Activated B cell treated with CpG ODN at 0.5 μM for 24 hours (primary cell): ENCODE results near the gene FLCN. TPM values are rescaled to one million over a fixed set of nuclear protein-coding genes. Genes with fewer than 3 reads are reported as not detected.
A peak's percentile ranks its signal among the peaks of the same experiment; 100 is the strongest.

ENCODE experiments used
- ATAC-seq: fragments of 200-7000 bp; cut with Tn5 transposase; one replicate; pipeline ENCODE4 v1.10.0; 2021; ENCODE audit warnings: low read depth, mild to moderate bottlenecking, moderate library complexity
- CTCF ChIA-PET: fragments of 350-600 bp; sonication (Branson Sonifier 250); formaldehyde crosslinking; loops from one replicate; lab custom pipeline; 2021; ENCODE audit warnings: antibody characterized with exemption; lab: Charles Lee
- POLR2A ChIA-PET: fragments of 350-600 bp; sonication (Branson Sonifier 250); formaldehyde crosslinking; loops from one replicate; lab custom pipeline; 2021; ENCODE audit warnings: antibody characterized with exemption; lab: Charles Lee
- DNase-seq: peaks from one replicate; pipeline ENCODE4 v3.0.0; 2022
- H3K27ac Mint-ChIP-seq: one replicate; pipeline ENCODE4 v1.8.0; 2020; ENCODE audit warnings: mixed read lengths
- H3K27me3 Mint-ChIP-seq: one replicate; pipeline ENCODE4 v1.8.0; 2021; ENCODE audit warnings: mixed read lengths
- H3K36me3 Mint-ChIP-seq: one replicate; pipeline ENCODE4 v1.8.0; 2021; ENCODE audit warnings: low read depth, mixed read lengths
- H3K4me1 Mint-ChIP-seq: one replicate; pipeline ENCODE4 v1.8.0; 2021; ENCODE audit warnings: mixed read lengths
- H3K4me3 Mint-ChIP-seq: one replicate; pipeline ENCODE4 v1.8.0; 2020; ENCODE audit warnings: mild to moderate bottlenecking, mixed read lengths
- H3K9me3 Mint-ChIP-seq: one replicate; pipeline ENCODE4 v1.8.0; 2020; ENCODE audit warnings: mixed read lengths
- CTCF ChIP-seq: fragments of 200-600 bp; IDR thresholded peaks from one replicate; pipeline ENCODE4 v1.8.0; 2022; ENCODE audit warnings: antibody characterized with exemption, mild to moderate bottlenecking
- intact Hi-C: fragments of 100-400 bp; cut with micrococcal nuclease; formaldehyde crosslinking; loops from one replicate; pipeline ENCODE4 v1.15.1; 2024
- total RNA-seq: library from RNA; stranded (reverse); gene quantifications from 2 replicates; pipeline ENCODE4 v1.2.3, GENCODE V29; 2022

FLCN gene
- total RNA-seq, 1 donor from 2014 or later = 62.3 TPM

GRCh38 chr17:17243163-17243562, 6.2 kb upstream of the FLCN start:
- no peak overlapping the region for H3K27ac Mint-ChIP-seq

GRCh38 chr17:17242246-17242645, 5.3 kb upstream of the FLCN start:
- intact Hi-C loops = no loop called here
- no peaks in the 10 kb centered on the region for H3K4me1 Mint-ChIP-seq
- ChIA-PET CTCF (no interaction called here), POLR2A (no interaction called here)
- no peaks in the 10 kb centered on the region for H3K27me3 Mint-ChIP-seq
- H3K4me3 Mint-ChIP-seq = no peak overlapping the region
- no peak for ATAC-seq
- no peak for TF ChIP-seq CTCF
- H3K9me3 Mint-ChIP-seq = no peaks in the 10 kb centered on the region
- DNase-seq = no peak
- H3K36me3 Mint-ChIP-seq = peaks cover 21% of the 10 kb centered on the region
- H3K27ac Mint-ChIP-seq = no peak overlapping the region

More at GRCh38 chr17:17243163-17243562, 6.2 kb upstream of the FLCN start:
- POLR2A ChIA-PET = no interaction called here
- DNase-seq = no peak
- ATAC-seq = no peak
- Mint-ChIP-seq H3K27me3 (no peaks in the 10 kb centered on the region), H3K36me3 (peaks cover 25% of the 10 kb centered on the region), H3K4me1 (no peaks in the 10 kb centered on the region), H3K9me3 (no peaks in the 10 kb centered on the region), H3K4me3 (no peak overlapping the region)
- CTCF ChIA-PET = no interaction called here
- intact Hi-C loops = no loop called here
- no peak for TF ChIP-seq CTCF

- intact Hi-C loops = no loop called here
- H3K36me3 Mint-ChIP-seq = peaks cover 17% of the 10 kb centered on the region
- no peaks in the 10 kb centered on the region for H3K27me3 Mint-ChIP-seq
- ChIA-PET CTCF (no interaction called here), POLR2A (interaction anchor here (0.7 kb wide), 1 partner anchor 25 kb away, joined by 3 read pairs; no protein-coding TSS in a partner anchor)
- TF ChIP-seq CTCF = no peak
- H3K4me1 Mint-ChIP-seq = no peaks in the 10 kb centered on the region
- DNase-seq (no peak), ATAC-seq (no peak)
- no peak overlapping the region for H3K4me3 Mint-ChIP-seq
- no peak overlapping the region for H3K27ac Mint-ChIP-seq
- H3K9me3 Mint-ChIP-seq = no peaks in the 10 kb centered on the region
These were observed 4.7 kb upstream of the FLCN start for GRCh38 chr17:17241656-17242055.

- H3K36me3 Mint-ChIP-seq = peaks cover 12% of the 10 kb centered on the region
- no peak overlapping the region for H3K4me3 Mint-ChIP-seq
- ATAC-seq (no peak), DNase-seq (no peak)
- H3K9me3 Mint-ChIP-seq = no peaks in the 10 kb centered on the region
- intact Hi-C loops = loop anchor here (5.0 to 10.0 kb wide), 2 partner anchors 62 to 235 kb away; partner anchors contain the start of gene NT5M
- H3K27ac Mint-ChIP-seq = no peak overlapping the region
- CTCF ChIA-PET = no interaction called here
- TF ChIP-seq CTCF = no peak
- POLR2A ChIA-PET = interaction anchor here (0.7 kb wide), 1 partner anchor 986 kb away, joined by 7 read pairs; no protein-coding TSS in a partner anchor
- peaks cover 14% of the 10 kb centered on the region for H3K4me1 Mint-ChIP-seq
- H3K27me3 Mint-ChIP-seq = no peaks in the 10 kb centered on the region
These were observed 2.9 kb upstream of the FLCN start for GRCh38 chr17:17239832-17240231.

- Mint-ChIP-seq H3K36me3 (peaks cover 26% of the 10 kb centered on the region), H3K9me3 (no peaks in the 10 kb centered on the region), H3K4me3 (peak overlapping the region; percentile 96), H3K27ac (peak overlapping the region; percentile 99), H3K4me1 (peaks cover 14% of the 10 kb centered on the region), H3K27me3 (no peaks in the 10 kb centered on the region)
- DNase-seq = peak; percentile 21
- ATAC-seq = no peak
- ChIA-PET POLR2A (interaction anchor here (0.6 to 2.1 kb wide), 10 partner anchors 8 to 253 kb away, joined by 3 to 17 read pairs (median 4); partner anchors contain the start of gene COPS3), CTCF (interaction anchor here (0.7 kb wide), 1 partner anchor 44 kb away, joined by 3 read pairs; the partner anchor contains the start of gene COPS3)
- intact Hi-C loops = loop anchor here (1.0 to 10.0 kb wide), 7 partner anchors 30 to 354 kb away; partner anchors contain the start of genes COPS3, NT5M, PEMT and PLD6
- no peak for TF ChIP-seq CTCF
These were observed 508 bp downstream of the FLCN start for GRCh38 chr17:17236295-17237025.
